GM18502 (cell line): ENCODE measurements around the gene PIK3C2A.

Experiments
- ATAC-seq: cut with Tn5 transposase; IDR thresholded peaks from one replicate; pipeline ENCODE4 v1.9.1; 2021; ENCODE audit warnings: mild to moderate bottlenecking; ENCODE audit not compliant: unreplicated experiment, poor library complexity

The PIK3C2A gene

DNA sequence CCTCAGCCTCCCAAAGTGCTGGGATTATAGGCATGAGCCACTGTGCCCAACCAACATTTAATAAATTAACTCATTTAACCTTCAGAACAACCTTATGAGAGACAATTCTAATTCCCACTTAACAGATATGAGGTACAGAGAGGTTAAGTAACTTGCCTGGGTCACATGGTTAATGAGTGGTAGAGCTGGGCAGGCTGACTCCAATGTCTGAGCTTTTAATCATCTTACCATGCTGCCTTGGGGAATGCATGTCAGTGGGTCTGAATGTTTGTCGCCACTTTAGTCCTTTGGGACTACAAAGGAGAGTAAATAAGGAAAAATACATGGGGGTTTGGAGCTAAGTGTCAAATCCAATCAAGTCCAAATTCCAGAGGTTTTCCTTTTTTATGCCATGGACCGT lies 11.2 kb upstream of the PIK3C2A start:
- ATAC-seq = no peak

DNA sequence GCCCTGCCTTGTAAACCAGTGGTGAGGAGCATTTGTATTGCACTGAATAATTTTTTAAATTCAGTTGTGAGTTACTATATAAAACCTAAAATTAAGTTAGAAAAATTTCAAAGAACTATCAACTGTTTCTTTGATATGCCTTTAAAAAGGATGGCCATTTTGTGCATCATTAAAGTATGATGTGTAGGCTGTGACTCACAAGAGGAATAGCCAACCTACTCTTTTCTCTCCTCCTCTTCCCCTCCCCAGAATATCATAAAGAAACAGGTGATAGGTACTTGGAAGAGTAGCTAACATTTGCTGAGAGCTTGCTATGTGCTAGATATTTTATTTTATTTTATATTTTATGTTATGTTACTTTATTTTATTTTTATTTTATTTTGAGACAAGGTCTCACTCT lies 10.6 kb upstream of the PIK3C2A start:
- ATAC-seq = no peak

DNA sequence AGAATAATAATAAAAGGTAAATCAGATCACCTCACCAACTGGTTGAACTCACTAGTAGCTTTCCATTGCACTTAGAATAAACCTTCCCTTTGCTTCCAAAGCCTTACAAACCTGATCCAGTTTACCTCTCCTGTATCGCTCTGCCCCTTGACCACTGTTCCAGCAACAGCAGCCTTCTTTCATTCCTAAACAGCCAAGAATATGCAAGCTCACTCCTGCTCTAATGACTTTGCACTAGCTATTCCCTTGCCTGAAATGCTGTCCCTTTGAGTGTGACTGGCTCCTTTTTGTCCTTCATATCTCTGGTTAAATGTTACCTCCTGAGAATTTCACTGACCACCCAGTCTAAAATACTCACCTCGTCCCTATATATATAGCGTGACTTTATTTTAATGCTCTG lies 9.6 kb upstream of the PIK3C2A start:
- ATAC-seq = no peak

DNA sequence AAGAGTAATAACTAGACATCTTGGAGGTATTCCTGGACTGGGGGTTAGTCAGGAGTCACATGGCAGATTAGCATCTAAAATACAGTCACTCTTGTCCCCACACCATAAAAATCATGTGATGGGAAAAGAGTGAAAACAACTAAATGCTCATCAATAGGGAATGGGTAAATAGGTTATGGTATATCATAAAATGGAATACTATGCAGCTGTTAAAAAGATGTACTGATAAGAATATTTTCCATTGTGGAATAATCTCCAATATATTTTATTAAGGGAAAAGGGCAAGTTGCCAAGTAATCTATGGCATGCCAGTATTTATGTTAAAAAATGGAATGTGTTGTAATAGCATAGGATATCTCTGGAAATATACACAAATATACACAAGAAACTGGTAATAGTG lies 6.6 kb upstream of the PIK3C2A start:
- no peak for ATAC-seq

DNA sequence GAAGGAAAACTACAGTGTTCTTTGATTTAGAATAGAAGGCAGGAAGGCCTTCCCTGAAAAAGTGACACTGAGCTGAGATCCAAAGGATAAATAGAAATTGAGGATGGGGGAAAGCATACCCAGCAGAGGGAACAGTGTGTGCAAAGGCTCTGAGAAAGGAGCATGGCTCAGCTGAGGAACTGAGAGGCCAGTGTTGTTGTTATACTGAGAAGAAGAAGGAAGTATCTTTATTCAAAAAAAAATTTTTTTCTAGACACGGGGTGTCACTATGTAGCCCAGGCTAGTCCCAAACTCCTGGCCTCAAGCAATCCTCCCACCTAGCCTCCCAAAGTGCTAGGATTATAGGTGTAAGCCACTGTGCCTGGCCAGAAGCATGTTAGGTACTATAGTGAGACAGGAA lies 3.5 kb upstream of the PIK3C2A start:
- ATAC-seq = no peak

DNA sequence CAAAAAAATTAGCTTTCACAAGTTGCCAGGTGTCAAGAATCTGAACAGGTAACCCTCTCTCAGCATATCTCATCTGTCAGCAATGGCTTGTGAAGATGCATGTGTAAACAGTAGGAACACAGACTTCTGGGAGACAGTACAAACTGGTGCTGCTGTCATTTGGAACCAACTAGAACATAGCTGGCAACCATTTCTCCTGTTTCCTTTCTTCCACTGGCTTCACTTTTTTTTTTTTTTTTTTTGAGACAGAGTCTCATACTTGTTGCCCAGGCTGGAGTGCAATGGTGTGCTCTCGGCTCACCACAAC lies 2.1 kb upstream of the PIK3C2A start:
- ATAC-seq = no peak

DNA sequence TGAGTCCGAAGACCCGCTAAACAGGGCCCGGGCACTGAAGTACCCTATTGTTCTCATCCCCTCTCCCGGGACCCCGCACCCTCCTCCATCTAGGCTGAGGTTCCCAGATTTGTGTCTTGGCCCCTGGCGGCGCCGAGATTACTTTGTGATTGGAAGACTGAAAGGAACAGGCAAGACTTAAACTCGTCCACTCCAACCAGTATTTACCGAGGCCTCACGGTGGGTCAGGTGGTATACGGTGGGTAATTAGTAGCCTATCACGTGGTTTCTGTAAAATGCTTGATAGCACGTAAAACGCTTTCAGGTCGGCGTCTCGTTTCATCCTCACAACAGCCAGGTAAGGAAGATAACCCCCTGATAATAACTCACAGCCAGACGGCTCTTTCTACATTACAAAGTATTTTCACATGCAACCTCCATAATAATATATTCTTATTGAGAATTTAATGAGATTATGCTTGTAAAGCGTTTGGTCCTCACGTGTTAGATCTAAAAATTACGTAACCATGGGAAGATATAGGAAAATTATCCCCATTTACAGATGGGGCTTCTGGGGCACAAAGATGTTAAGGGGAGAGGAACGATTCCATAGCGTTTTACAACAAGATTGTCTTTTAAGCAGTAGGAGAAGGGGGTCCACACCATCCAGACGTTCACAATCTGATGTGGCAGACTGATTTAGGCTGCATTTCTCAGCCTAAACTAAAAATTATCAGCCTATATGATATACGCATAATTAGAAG lies 642 bp upstream of the PIK3C2A start:
- ATAC-seq = peak; percentile 54

DNA sequence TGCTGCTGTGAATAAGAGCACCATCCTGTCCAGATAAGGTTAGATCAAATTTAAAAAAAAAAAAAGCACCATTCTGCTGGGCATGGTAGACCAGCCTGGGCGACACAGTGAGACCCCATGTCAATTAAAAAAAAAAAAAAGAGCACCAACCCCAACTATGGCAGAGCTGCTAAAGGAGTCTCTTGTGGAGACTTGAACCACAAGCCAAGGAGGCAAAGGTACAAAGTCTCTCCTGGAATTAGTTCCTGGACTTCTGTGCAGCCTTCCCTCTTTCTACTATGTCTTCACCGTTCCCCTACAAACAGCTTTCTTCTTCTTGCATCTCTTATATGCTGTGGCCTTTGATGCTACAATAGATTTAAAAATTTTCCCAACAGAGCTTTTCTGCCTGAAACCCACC lies 1.3 kb downstream of the PIK3C2A start:
- no peak for ATAC-seq

DNA sequence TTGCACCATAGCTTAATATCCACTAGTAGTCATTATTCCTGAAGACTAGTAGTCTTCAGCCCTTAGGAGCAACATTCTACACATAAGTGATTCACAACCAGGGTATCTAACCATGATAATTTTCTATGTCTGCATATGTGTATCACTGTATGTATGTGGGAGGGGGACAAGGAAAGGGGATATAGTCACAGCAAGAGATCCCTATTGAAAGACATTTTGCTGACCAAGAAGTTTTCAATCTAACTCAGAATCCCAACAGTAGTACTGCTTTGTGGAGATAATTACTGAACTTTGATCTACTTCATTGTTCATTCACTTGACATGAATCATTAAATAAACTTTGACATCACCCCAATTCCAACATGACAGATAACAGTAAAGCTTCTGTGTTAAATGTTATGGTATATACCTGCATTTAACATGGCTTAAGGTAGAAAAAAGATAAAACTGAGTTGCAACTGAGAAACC lies 10.3 kb downstream of the PIK3C2A start:
- no peak for ATAC-seq

DNA sequence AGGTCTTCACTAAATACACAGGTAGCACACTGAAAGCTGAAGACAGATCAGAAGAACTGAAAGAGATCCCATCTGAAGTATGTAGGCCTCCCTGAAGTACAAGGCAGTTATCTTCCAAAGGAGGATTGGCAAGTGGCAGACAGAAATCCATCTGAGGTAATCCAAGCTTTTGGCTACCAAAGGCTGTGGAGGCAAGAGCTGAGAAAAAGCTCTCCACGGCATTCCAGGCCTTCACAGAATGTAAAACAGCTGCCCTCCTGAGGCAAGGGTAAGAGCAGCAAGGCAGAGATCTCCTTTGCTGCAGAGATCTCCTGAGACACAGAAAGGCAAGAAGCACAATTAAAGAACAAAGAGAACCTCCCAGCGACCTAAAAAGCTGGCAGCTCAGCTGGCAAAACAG lies 19.1 kb downstream of the PIK3C2A start:
- ATAC-seq = no peak

DNA sequence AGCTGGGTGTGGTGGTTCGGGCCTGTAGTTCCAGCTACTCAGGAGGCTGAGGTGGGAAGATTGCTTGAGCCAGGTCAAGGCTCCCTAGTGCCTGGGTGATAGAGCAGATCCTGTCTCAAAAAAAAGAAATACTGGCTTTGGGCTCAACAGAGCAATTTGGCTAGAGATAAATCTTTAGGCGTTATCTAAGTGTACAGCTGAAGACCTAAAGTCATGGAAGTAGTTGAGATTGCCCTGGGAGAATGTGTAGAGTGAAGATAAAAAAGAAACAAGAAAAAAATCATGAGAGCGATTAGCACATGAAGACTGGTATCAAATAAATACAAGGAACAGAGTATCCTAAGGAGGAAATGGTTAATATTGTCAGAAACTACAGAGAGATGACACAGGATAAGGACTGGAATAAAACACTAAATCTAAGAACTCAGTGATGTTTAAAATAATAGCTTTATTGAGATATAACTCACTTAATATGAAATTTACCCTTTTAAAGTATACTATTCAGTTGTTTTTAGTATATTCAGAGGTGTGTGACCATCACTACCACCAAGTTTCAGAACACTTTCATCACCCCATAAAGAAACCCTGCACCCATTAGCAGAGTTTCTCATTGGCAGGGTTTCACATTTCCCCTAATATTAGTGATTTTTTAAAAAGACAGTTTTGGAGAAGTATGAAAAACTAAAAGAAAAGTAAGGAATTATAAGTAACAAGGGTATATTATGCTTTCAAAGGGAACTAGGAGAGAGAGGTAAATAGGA lies 20.7 kb downstream of the PIK3C2A start:
- ATAC-seq = no peak

DNA sequence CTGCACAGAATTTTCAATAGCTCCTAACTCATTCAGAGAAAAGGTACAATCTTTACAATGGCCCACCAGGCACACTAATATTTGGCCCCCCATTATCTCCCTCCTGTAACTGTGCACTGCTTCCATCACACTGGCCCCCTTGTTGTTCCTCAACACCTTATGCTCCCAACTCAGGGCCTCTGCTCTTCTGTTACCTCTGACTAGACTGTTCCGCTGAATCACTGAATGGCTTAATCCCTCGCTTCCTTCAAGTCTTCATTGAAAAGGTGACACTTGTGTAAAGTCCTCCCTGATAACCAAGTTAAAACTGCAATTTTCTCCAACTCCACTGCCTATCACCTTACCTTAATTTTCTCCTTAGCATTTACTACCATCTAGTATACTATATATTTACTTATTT lies 21.8 kb downstream of the PIK3C2A start:
- ATAC-seq = no peak

DNA sequence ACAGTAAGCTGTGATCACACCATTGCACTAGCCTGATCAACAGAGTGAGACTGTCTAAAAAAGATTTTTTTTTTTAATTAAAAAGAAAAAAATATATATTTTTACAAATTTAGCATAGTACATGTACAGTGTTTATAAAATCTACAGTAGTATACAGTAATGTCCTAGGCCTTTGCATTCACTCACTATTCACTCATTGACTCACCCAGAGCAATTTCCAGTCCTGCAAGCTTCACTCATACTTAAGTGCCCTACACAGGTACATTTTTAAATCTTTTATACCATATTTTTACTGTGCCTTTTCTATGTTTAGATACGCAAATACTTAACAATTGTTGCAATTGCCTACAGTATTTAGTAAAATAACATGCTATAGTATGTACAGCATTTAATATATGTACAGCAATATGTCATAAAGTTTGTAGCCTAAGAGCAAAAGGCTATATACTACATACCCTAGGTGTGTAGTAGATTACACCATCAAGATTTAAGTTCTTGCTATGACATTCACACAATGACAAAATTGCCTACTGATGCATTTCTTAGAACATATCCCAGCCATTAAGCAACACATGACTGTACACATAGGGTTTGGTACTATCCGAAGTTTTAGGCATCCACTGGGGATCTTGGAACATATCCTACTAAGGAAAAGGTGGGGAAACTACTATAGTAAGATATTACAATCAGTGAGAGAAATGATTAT lies 22.8 kb downstream of the PIK3C2A start:
- no peak for ATAC-seq

DNA sequence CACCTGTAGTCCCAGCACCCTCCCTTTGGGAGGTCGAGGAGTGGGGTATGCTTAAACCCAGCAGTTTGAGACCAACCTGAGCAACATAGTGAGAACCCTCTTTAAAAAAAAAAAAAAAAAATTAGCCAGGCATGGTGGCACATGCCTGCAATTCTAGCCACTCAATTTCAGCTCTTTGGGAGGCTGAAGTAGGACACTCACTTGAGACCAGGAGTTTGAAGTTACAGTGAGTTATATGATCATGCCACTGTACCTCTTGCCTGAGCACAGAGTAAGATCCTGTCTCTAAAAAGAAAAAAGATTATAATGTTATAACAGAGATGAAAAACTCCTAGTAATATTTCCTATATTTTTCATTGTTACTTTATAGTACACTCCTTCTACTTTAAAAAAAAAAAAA lies 23.9 kb downstream of the PIK3C2A start:
- no peak for ATAC-seq

DNA sequence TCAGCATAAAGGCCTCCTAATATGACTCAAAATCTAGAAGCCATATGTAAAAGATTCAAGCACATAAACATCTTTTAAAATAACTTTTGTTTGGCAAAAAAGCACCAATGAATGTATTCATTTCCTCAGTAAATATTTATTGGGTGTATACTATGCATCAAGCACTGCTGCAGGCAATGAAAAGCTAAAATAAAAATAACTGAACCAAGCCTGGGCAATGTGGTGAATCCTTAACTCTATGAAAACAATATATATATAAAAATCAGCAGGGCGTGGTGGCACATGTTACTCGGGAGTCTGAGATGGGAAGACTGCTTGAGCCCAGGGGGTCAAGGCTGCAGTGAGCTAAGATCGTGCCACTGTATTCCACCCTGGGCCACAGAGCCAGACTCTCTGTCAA lies 27.8 kb downstream of the PIK3C2A start:
- ATAC-seq = no peak

DNA sequence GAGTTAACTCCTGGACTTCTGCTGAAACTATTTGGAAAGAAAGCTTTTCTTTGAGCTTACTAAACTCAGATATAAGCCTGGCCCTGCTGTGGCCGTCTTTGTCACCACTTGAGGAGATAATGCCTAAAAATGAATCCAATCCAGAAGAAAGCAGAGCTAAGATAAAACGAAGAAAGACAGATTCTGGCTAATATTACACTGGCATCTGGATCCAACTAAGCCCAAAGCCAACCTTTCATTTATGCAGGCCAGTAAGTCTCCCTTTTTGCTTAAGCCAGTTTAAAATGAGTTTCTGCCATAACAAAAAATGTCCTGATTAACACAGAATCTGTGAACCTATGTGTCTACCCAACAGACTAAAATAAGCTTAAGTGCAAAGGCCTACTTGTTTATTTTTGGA lies 34.5 kb downstream of the PIK3C2A start:
- no peak for ATAC-seq

DNA sequence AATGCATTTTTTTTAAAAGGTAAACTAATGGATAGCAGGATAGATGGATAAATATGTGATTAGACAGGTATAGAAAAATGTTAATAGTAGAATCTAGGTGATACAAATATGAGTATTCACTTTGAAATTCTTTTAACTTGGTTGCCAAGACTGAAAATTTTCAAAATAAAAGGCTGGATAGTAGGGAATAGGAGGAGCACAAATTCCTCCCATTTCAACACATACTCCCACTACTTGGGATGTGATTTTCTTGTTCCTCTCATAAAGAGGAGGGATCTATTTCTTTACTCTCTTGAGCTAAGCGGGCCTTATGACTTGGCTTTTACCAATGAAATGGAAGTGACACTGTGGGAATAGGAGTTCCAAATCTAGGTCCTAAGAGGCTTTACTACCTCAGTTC lies 35.9 kb downstream of the PIK3C2A start:
- ATAC-seq = no peak

DNA sequence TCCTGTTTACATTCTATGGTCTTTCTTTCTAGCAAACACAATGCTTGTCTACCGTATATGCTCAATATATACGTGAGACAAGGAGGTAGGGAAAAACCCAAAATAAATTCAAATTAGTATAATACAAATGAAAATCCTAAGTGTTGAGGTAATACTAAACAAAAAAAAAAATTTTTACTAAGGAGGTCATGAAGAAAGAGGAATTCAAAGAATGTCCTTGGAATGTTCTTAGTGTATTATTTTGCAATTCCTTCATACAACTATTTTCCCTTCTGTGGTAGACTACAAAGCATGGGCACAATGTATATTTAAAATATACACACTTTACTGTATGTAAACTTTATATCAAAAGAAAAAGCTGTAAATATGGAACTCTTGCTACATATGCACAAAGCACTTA lies 36.4 kb downstream of the PIK3C2A start:
- no peak for ATAC-seq

DNA sequence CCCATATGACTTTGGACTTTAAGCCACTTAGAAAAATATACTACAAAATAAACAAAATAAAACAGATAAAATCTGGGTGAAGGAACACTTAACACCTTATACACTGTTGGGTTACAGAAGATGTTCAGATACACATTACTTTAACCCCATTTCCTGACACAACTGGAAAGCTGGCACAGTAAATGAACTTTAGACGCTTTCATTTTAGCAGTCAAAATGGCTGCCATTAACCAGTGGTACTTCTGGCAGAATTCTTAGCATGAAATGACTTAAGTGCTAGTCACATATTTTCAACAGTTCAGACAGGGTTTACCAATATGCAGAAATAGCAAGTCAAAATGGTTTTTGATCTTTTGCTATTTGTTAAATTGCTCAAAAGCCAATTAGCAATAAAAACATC lies 37.9 kb downstream of the PIK3C2A start:
- ATAC-seq = no peak

DNA sequence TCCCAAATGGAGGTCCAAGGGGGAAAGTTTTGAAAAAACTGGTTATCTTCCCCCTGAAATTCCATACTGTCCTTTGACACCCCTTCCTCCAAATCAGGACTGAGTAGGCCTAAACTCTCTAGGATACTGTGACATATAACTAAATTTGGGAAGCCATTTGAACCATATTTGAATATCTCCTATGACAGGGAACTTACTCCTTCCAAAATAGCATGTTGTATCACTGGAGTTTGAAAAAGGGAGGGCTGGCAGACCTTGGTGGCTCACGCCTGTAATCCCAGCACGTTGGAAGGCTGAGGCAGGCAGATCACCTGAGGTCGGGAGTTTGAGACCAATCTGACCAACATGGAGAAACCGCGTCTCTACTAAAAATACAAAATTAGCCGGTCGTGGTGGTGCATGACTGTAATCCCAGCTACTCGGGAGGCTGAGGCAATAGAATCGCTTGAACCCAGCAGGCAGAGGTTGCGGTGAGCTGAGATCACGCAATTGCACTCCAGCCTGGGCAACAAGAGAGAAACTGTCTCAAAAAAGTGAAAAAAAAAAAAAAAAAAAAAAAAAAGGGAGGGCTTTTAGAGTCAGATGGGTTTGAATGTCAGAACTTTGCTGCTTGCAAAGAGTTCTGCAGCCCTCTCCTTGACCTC lies 42.4 kb downstream of the PIK3C2A start:
- ATAC-seq = no peak
